Measurements from ENCODE around the gene LIN7B.

- TF ChIP-seq ZNF274 (IDR thresholded peaks at IDR 0.05; ENCODE audit: low read depth, low read length) (no peak), YY1 (IDR thresholded peaks at IDR 0.05; ENCODE audit: insufficient read depth, insufficient read length) (no peak)
These were observed 11.9 kb upstream of the LIN7B start for GRCh38 chr19:49102303-49102702.

Measured in NT2/D1 (cell line).